HEK293 (cell line): ENCODE results near the gene FASTK.

Source experiments
- CTCF ChIA-PET: fragments of 350-600 bp; formaldehyde crosslinking; extraction: SDS; loops from one replicate; lab custom pipeline; 2021; ENCODE audit warnings: antibody characterized with exemption; lab: Yijun Ruan, JAX
- POLR2A ChIA-PET: fragments of 300-600 bp; formaldehyde crosslinking; extraction: SDS; loops from one replicate; lab custom pipeline; 2020; ENCODE audit warnings: antibody characterized with exemption, inconsistent platforms; lab: Yijun Ruan, JAX
- H3K27ac ChIP-seq: fragments of 200-500 bp; sonication (Bioruptor generic); 2 replicates; pipeline ENCODE4 v1.5.1; 2014; ENCODE audit warnings: low read depth, low read length, control low read depth, inconsistent platforms; ENCODE audit errors: extremely low read depth
- H3K36me3 ChIP-seq, 2 experiments: fragments of 200-500 bp in 1 of 2; sonication (Bioruptor generic) in 1 of 2; 1 replicate in 1 of 2; 2 replicates in 1 of 2; pipeline ENCODE4 v1.5.1; 2014 to 2017; ENCODE audit warnings: inconsistent platforms in 2 of 2, low read length in 2 of 2; ENCODE audit not compliant: control insufficient read depth in 2 of 2, insufficient read depth in 1 of 2
- H3K4me1 ChIP-seq: fragments of 200-500 bp; sonication (Bioruptor generic); 2 replicates; pipeline ENCODE4 v1.5.1; 2014; ENCODE audit warnings: mild to moderate bottlenecking, low read length, inconsistent platforms; ENCODE audit not compliant: control insufficient read depth, insufficient read depth
- H3K4me3 ChIP-seq: 2 replicates; pipeline ENCODE4 v1.5.1; 2011; ENCODE audit warnings: low read depth, mild to moderate bottlenecking, control low read depth, low read length, moderate library complexity
- H3K9me3 ChIP-seq: fragments of 200-500 bp; sonication (Bioruptor generic); 2 replicates; pipeline ENCODE4 v1.5.1; 2014; ENCODE audit warnings: low read depth, low read length, inconsistent platforms; ENCODE audit not compliant: control insufficient read depth, insufficient read depth
- BCL6B ChIP-seq: fragments of 450-650 bp; formaldehyde crosslinking; IDR thresholded peaks from 2 replicates; pipeline ENCODE4 v1.5.1; 2017; ENCODE audit warnings: missing biosample characterization, missing genetic modification characterization
- FEZF1 ChIP-seq: fragments of 450-650 bp; formaldehyde crosslinking; IDR thresholded peaks from 2 replicates; pipeline ENCODE4 v1.5.1; 2016; ENCODE audit warnings: missing biosample characterization, missing genetic modification characterization
- IKZF3 ChIP-seq: fragments of 450-650 bp; IDR thresholded peaks from 2 replicates; pipeline ENCODE4 v1.5.0; 2018; ENCODE audit warnings: missing biosample characterization, mild to moderate bottlenecking, missing genetic modification characterization, moderate library complexity
- KLF17 ChIP-seq: fragments of 450-650 bp; formaldehyde crosslinking; IDR thresholded peaks from 2 replicates; pipeline ENCODE4 v1.5.1; 2016; ENCODE audit warnings: missing biosample characterization, missing genetic modification characterization
- SCRT1 ChIP-seq: fragments of 450-650 bp; formaldehyde crosslinking; IDR thresholded peaks from 2 replicates; pipeline ENCODE4 v1.5.1; 2016; ENCODE audit warnings: missing biosample characterization, missing genetic modification characterization, borderline replicate concordance
- SP2 ChIP-seq: fragments of 450-650 bp; formaldehyde crosslinking; IDR thresholded peaks from 2 replicates; pipeline ENCODE4 v1.5.1; 2016; ENCODE audit warnings: missing biosample characterization, missing genetic modification characterization
- TRIM28 ChIP-seq: IDR thresholded peaks from 2 replicates; pipeline ENCODE4 v1.6.1; 2011; ENCODE audit warnings: low read length, control low read depth, borderline replicate concordance
- YY1 ChIP-seq: fragments of 450-650 bp; formaldehyde crosslinking; IDR thresholded peaks from 2 replicates; pipeline ENCODE4 v1.5.1; 2018; ENCODE audit warnings: missing biosample characterization, missing genetic modification characterization
- ZBTB26 ChIP-seq: fragments of 450-650 bp; formaldehyde crosslinking; optimal IDR thresholded peaks from 2 replicates; pipeline ENCODE3; 2016; ENCODE audit warnings: missing biosample characterization, mild to moderate bottlenecking, missing genetic modification characterization
- ZEB2 ChIP-seq: fragments of 450-650 bp; formaldehyde crosslinking; IDR thresholded peaks from 2 replicates; pipeline ENCODE4 v1.5.1; 2016; ENCODE audit warnings: missing biosample characterization, missing genetic modification characterization
- ZNF133 ChIP-seq: fragments of 450-650 bp; formaldehyde crosslinking; IDR thresholded peaks from 2 replicates; pipeline ENCODE4 v1.5.1; 2016; ENCODE audit warnings: missing biosample characterization, missing genetic modification characterization
- ZNF23 ChIP-seq: fragments of 450-650 bp; formaldehyde crosslinking; IDR thresholded peaks from 2 replicates; pipeline ENCODE4 v1.5.1; 2016; ENCODE audit warnings: missing biosample characterization, missing genetic modification characterization, borderline replicate concordance
- ZNF26 ChIP-seq: fragments of 450-650 bp; formaldehyde crosslinking; IDR thresholded peaks from 2 replicates; pipeline ENCODE4 v1.5.1; 2016; ENCODE audit warnings: missing biosample characterization, missing genetic modification characterization
- ZNF324 ChIP-seq: fragments of 450-650 bp; formaldehyde crosslinking; IDR thresholded peaks from 2 replicates; pipeline ENCODE4 v1.5.1; 2016; ENCODE audit warnings: missing biosample characterization, missing genetic modification characterization
- ZNF341 ChIP-seq: fragments of 450-650 bp; formaldehyde crosslinking; IDR thresholded peaks from 2 replicates; pipeline ENCODE4; 2016; ENCODE audit warnings: low read depth, missing biosample characterization, missing genetic modification characterization
- ZNF548 ChIP-seq: fragments of 450-650 bp; formaldehyde crosslinking; IDR thresholded peaks from 2 replicates; pipeline ENCODE4 v1.5.1; 2016; ENCODE audit warnings: missing biosample characterization, missing genetic modification characterization
- ZNF692 ChIP-seq: fragments of 450-650 bp; formaldehyde crosslinking; IDR thresholded peaks from 2 replicates; pipeline ENCODE4 v1.5.1; 2016; ENCODE audit warnings: missing biosample characterization, missing genetic modification characterization
- ZNF76 ChIP-seq: fragments of 450-650 bp; formaldehyde crosslinking; IDR thresholded peaks from 2 replicates; pipeline ENCODE4; 2016; ENCODE audit warnings: low read depth, missing biosample characterization, missing genetic modification characterization, borderline replicate concordance
- ZNF776 ChIP-seq: fragments of 450-650 bp; formaldehyde crosslinking; IDR thresholded peaks from 2 replicates; pipeline ENCODE4 v1.5.0; 2017; ENCODE audit warnings: missing biosample characterization, missing genetic modification characterization, borderline replicate concordance

FASTK gene

GRCh38 chr7:151115121-151115835 is 34.7 kb upstream of the FASTK start (continued):
- no peak for TF ChIP-seq ZNF26 (tag by site-specific recombination)
- no peak for TF ChIP-seq ZNF548
- TF ChIP-seq ZNF776 (tag by site-specific recombination), result no peak
- no peak for TF ChIP-seq ZNF324 (tag by site-specific recombination)

- H3K4me1 ChIP-seq, result no peaks in the 10 kb centered on the region
- CTCF ChIA-PET, result interaction anchor here (0.5 to 5.5 kb wide), 9 partner anchors 8 to 130 kb away, joined by 3 to 43 read pairs (median 3); no protein-coding TSS in a partner anchor
- POLR2A ChIA-PET, result interaction anchor here (0.8 to 1.2 kb wide), 3 partner anchors 34 to 95 kb away, joined by 3 read pairs; partner anchors contain the start of genes ABCB8 and FASTK
- peaks cover 0 to 38% of the 10 kb centered on the region in 2 experiments; a peak in 1 of 3 replicates for H3K36me3 ChIP-seq
- H3K9me3 ChIP-seq, result no peaks in the 10 kb centered on the region
- peak overlapping the region; percentile 18 for H3K4me3 ChIP-seq
- no peak overlapping the region for H3K27ac ChIP-seq
- peak; percentile 23 for TF ChIP-seq ZBTB26 (tag by site-specific recombination)
- no peak for TF ChIP-seq KLF17 (tag by site-specific recombination)
- TF ChIP-seq ZNF341 (tag by site-specific recombination), result peak; percentile 66
- TF ChIP-seq, all 188 proteins: peak for 2
Observed at GRCh38 chr7:151114151-151115090, 33.8 kb upstream of the FASTK start.

GRCh38 chr7:151113344-151114150 is 32.9 kb upstream of the FASTK start:
- H3K36me3 ChIP-seq, result peaks cover 0 to 30% of the 10 kb centered on the region in 2 experiments; a peak in 1 of 3 replicates
- no peaks in the 10 kb centered on the region for H3K4me1 ChIP-seq
- ChIA-PET POLR2A (interaction anchor here (0.8 to 1.2 kb wide), 4 partner anchors 33 to 94 kb away, joined by 3 to 4 read pairs (median 3); partner anchors contain the start of genes ABCB8 and FASTK), CTCF (interaction anchor here (0.5 to 5.5 kb wide), 13 partner anchors 9 to 148 kb away, joined by 3 to 43 read pairs (median 3); no protein-coding TSS in a partner anchor)
- no peak overlapping the region; the same call in 1 of the 2 replicates for H3K4me3 ChIP-seq
- no peaks in the 10 kb centered on the region for H3K9me3 ChIP-seq
- no peak overlapping the region for H3K27ac ChIP-seq
- TF ChIP-seq SP2 (peak; percentile 34), ZNF692 (no peak), ZNF23 (tag by site-specific recombination) (no peak), IKZF3 (peak; percentile 66; the same call in 1 of the 2 replicates), ZNF133 (tag by site-specific recombination) (no peak), YY1 (no peak), ZNF76 (tag by site-specific recombination) (0 out of 2 replicates have a peak, but pooled peaks have one; percentile 24), SCRT1 (tag by site-specific recombination) (no peak), BCL6B (tag by site-specific recombination) (no peak), TRIM28 (peak; percentile 77; the same call in 1 of the 2 replicates), FEZF1 (tag by site-specific recombination) (peak; percentile 72), ZEB2 (tag by site-specific recombination) (no peak)
